Tibial nerve (tissue), 4 donors: Measurements from ENCODE around the gene MRPS6.

ENCODE experiments used
- EP300 ChIP-seq, 2 donors: sonication (generic); formaldehyde crosslinking; IDR thresholded peaks; one replicate each; pipeline ENCODE4 v1.6.1; 2017; ENCODE audit warnings: antibody characterized with exemption in 2 of 2, mild to moderate bottlenecking in 1 of 2
- POLR2A ChIP-seq, 2 donors: fragments of 450-650 bp; IDR thresholded peaks; one replicate each; pipeline ENCODE4 v1.6.1; 2017; ENCODE audit warnings: antibody characterized with exemption in 2 of 2, mild to moderate bottlenecking in 2 of 2, moderate library complexity in 2 of 2
- TF ChIP-seq, protein P1 (sequence below), 5 experiments: fragments of 200-600 bp in 3 of 5; fragments of 450-650 bp in 2 of 5; sonication (generic) in 3 of 5; IDR thresholded peaks; one replicate each; pipeline ENCODE4 v1.5.1; 2016 to 2019; ENCODE audit warnings: antibody characterized with exemption in 5 of 5, mild to moderate bottlenecking in 3 of 5, moderate library complexity in 2 of 5

DNA sequence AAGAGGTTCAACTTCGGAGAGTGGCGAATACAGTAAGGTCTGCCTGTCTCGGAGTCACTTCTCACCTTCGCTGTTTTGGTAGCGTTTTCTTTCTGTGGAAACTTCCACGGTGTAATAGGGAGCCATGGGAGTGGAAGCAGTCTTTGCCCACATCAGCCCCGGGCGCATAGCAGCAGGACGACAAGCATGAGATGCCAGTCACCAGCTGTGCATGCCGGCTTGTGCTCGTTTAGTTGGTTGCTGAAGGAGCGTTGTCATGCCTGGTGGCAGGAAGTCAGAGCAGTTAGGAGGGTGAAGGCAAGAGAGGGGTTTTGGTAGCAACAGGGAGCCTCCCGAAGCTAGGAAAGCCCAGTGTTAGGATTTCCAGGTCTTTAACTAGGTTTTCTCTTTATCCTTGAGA lies 58.8 kb downstream of the MRPS6 start:
- TF ChIP-seq, protein P1, sequence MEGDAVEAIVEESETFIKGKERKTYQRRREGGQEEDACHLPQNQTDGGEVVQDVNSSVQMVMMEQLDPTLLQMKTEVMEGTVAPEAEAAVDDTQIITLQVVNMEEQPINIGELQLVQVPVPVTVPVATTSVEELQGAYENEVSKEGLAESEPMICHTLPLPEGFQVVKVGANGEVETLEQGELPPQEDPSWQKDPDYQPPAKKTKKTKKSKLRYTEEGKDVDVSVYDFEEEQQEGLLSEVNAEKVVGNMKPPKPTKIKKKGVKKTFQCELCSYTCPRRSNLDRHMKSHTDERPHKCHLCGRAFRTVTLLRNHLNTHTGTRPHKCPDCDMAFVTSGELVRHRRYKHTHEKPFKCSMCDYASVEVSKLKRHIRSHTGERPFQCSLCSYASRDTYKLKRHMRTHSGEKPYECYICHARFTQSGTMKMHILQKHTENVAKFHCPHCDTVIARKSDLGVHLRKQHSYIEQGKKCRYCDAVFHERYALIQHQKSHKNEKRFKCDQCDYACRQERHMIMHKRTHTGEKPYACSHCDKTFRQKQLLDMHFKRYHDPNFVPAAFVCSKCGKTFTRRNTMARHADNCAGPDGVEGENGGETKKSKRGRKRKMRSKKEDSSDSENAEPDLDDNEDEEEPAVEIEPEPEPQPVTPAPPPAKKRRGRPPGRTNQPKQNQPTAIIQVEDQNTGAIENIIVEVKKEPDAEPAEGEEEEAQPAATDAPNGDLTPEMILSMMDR (IDR thresholded peaks at IDR 0.05), result no peak
- TF ChIP-seq EP300 (IDR thresholded peaks at IDR 0.05) (no peak), POLR2A (IDR thresholded peaks at IDR 0.05) (no peak)
